CD4-positive, alpha-beta T cell (primary cell): ENCODE measurements around the gene FNBP1. TPM values are rescaled to one million over a fixed set of nuclear protein-coding genes. Genes with fewer than 3 reads are reported as not detected.

Experiments used
- ATAC-seq: fragments of 200-7000 bp; cut with Tn5 transposase; one replicate; pipeline ENCODE4 v1.10.0; 2022; ENCODE audit warnings: mild to moderate bottlenecking; ENCODE audit not compliant: poor library complexity
- CTCF ChIA-PET: fragments of 350-600 bp; sonication (Branson Sonifier 250); formaldehyde crosslinking; loops from one replicate; lab custom pipeline; 2021; ENCODE audit warnings: antibody characterized with exemption, inconsistent platforms; lab: Charles Lee
- POLR2A ChIA-PET: fragments of 350-600 bp; sonication (Branson Sonifier 250); formaldehyde crosslinking; loops from one replicate; lab custom pipeline; 2021; ENCODE audit warnings: antibody characterized with exemption, inconsistent platforms; lab: Charles Lee
- DNase-seq, 14 experiments: peaks; one replicate each; pipeline ENCODE4 v3.0.0-alpha.2; 2013 to 2020; ENCODE audit warnings: mixed read lengths in 2 of 14
- H3K27ac ChIP-seq, 2 donors: one replicate each; pipeline versions ENCODE4 v1.5.1 to v1.7.0; 2013; ENCODE audit warnings: low read length in 2 of 2, low read depth in 1 of 2, mild to moderate bottlenecking in 1 of 2
- H3K27me3 ChIP-seq, 2 experiments: 1 replicate in 1 of 2; 2 replicates in 1 of 2; pipeline versions ENCODE4 v1.6.1 to v1.7.0; 2013; ENCODE audit warnings: low read length in 2 of 2, control low read depth in 1 of 2, mild to moderate bottlenecking in 1 of 2, moderate library complexity in 1 of 2; ENCODE audit not compliant: insufficient read depth in 2 of 2, control insufficient read depth in 1 of 2
- H3K36me3 ChIP-seq: one replicate; pipeline ENCODE4 v1.6.1; 2013; ENCODE audit warnings: low read length, control low read depth; ENCODE audit not compliant: insufficient read depth
- H3K4me1 ChIP-seq: one replicate; pipeline ENCODE4 v1.6.1; 2013; ENCODE audit warnings: low read length, control low read depth; ENCODE audit not compliant: insufficient read depth
- H3K4me3 ChIP-seq: one replicate; pipeline ENCODE4 v1.5.1; 2013; ENCODE audit warnings: mild to moderate bottlenecking, low read length, moderate library complexity
- H3K9me3 ChIP-seq, 2 experiments: 1 replicate in 1 of 2; 2 replicates in 1 of 2; pipeline versions ENCODE4 v1.6.1 to v1.7.0; 2013; ENCODE audit warnings: low read length in 2 of 2, mild to moderate bottlenecking in 2 of 2, control low read depth in 1 of 2, moderate library complexity in 1 of 2; ENCODE audit not compliant: control insufficient read depth in 1 of 2, insufficient read depth in 1 of 2
- H3K27ac Mint-ChIP-seq: one replicate; pipeline ENCODE4 v1.8.0; 2020; ENCODE audit warnings: mixed read lengths
- H3K27me3 Mint-ChIP-seq: one replicate; pipeline ENCODE4 v1.8.0; 2021; ENCODE audit warnings: mixed read lengths
- H3K36me3 Mint-ChIP-seq: one replicate; pipeline ENCODE4 v1.8.0; 2021; ENCODE audit warnings: low read depth, mixed read lengths
- H3K4me1 Mint-ChIP-seq: one replicate; pipeline ENCODE4 v1.8.0; 2021; ENCODE audit warnings: low read depth, mixed read lengths
- H3K4me3 Mint-ChIP-seq: one replicate; pipeline ENCODE4 v1.8.0; 2020; ENCODE audit warnings: mild to moderate bottlenecking, mixed read lengths
- H3K9me3 Mint-ChIP-seq: one replicate; pipeline ENCODE4 v1.8.0; 2020; ENCODE audit warnings: mixed read lengths
- CTCF ChIP-seq: fragments of 200-600 bp; IDR thresholded peaks from one replicate; pipeline ENCODE4 v1.8.0; 2022; ENCODE audit warnings: antibody characterized with exemption, mild to moderate bottlenecking
- intact Hi-C, 2 experiments: fragments of 100-400 bp; cut with DNase I in 1 of 2; cut with micrococcal nuclease in 1 of 2; formaldehyde crosslinking; loops; one replicate each; pipeline versions ENCODE4 v1.15.1 to v1.9.0; 2023 to 2025; cut with DNase I, micrococcal nuclease
- total RNA-seq, 174 experiments: library from RNA in 2 of 174; stranded (reverse) in 2 of 174; gene quantifications; one replicate each; pipeline ENCODE4 v1.2.3 and lab custom pipeline; 2021 to 2026

The FNBP1 gene
- total RNA-seq, 2 experiments from 2014 or later, result 166 to 181 TPM

DNA sequence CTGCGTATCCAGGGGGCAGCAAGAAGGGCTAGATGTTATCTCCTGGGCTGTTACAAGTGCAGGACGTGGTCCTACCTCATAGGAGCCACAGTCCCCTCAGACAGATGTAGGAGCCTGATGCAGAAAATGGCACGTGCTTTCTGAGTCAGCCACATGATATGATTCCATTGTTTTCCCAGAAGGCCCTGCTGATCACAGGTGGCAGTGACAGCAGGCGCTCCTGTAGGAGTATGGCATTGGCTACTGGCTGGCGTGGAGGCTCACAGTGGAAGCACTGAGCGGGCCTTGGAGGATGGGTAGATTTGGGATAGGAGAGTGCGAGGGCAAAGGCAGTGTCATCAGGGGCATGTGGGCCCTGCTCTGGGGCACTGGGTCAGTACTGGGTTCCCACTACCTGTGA, 185.8 kb downstream of the FNBP1 start:
- ChIA-PET CTCF (no interaction called here), POLR2A (no interaction called here)
- Histone ChIP-seq H3K4me1 (peaks cover 80% of the 10 kb centered on the region), H3K27ac (no peak overlapping the region), H3K36me3 (peaks cover 93% of the 10 kb centered on the region), H3K9me3 (no peaks in the 10 kb centered on the region), H3K27me3 (no peaks in the 10 kb centered on the region), H3K4me3 (no peak overlapping the region)
- no peak for DNase-seq
- Mint-ChIP-seq H3K9me3 (no peaks in the 10 kb centered on the region), H3K36me3 (peaks cover 88% of the 10 kb centered on the region), H3K27me3 (no peaks in the 10 kb centered on the region), H3K4me1 (peaks cover 51% of the 10 kb centered on the region), H3K4me3 (no peak overlapping the region), H3K27ac (peak overlapping the region; percentile 69)
- no peak for ATAC-seq
- TF ChIP-seq CTCF, result no peak
- intact Hi-C loops, result no loop called here

- Histone ChIP-seq H3K4me1 (peaks cover 55% of the 10 kb centered on the region), H3K27me3 (no peaks in the 10 kb centered on the region), H3K4me3 (no peak overlapping the region), H3K9me3 (no peaks in the 10 kb centered on the region), H3K27ac (no peak overlapping the region), H3K36me3 (peaks cover 96% of the 10 kb centered on the region)
- H3K27me3 Mint-ChIP-seq, result no peaks in the 10 kb centered on the region
- TF ChIP-seq CTCF, result no peak
- ChIA-PET CTCF (no interaction called here), POLR2A (interaction anchor here (0.6 to 1.4 kb wide), 5 partner anchors 11 to 108 kb away, joined by 3 to 4 read pairs (median 3); no protein-coding TSS in a partner anchor)
- peaks cover 94% of the 10 kb centered on the region for H3K36me3 Mint-ChIP-seq
- peak in 5 of 14 experiments; percentile 33 to 56 (median 46) for DNase-seq
- ATAC-seq, result peak; percentile 75
- no peaks in the 10 kb centered on the region for H3K9me3 Mint-ChIP-seq
- peak overlapping the region; percentile 43 for H3K4me3 Mint-ChIP-seq
- peak overlapping the region; percentile 75 for H3K27ac Mint-ChIP-seq
- H3K4me1 Mint-ChIP-seq, result peaks cover 54% of the 10 kb centered on the region
- intact Hi-C loops, result no loop called here
These were observed 188.3 kb downstream of the FNBP1 start for GRCh38 chr9:129854588-129855110.

DNA sequence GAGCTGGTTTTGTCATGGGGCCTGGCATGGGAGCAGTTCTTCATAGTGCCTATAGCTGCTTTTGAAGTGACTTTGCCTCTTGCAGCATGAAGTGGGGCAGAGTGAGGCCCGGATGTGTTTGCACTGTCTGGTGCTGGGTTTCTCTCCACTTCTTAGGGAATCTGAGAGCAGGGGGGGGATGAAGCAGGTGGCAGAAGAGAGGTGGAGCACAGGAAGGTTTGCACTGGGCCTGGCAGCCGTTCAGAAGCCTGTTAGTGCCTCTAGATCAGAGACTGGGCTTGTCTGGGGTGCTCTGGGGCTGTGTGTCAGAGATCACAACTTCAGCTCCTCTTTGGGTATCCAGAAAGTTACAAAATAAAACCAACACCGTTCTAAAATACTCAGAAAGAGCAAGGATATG, 189.4 kb downstream of the FNBP1 start:
- peaks cover 96% of the 10 kb centered on the region for H3K36me3 Mint-ChIP-seq
- CTCF ChIA-PET, result no interaction called here

More for the DNA sequence above, 189.4 kb downstream of the FNBP1 start:
- no peak for TF ChIP-seq CTCF
- Histone ChIP-seq H3K9me3 (no peaks in the 10 kb centered on the region), H3K27me3 (no peaks in the 10 kb centered on the region), H3K4me3 (no peak overlapping the region), H3K4me1 (peaks cover 52% of the 10 kb centered on the region), H3K27ac (no peak overlapping the region), H3K36me3 (peaks cover 98% of the 10 kb centered on the region)
- Mint-ChIP-seq H3K4me3 (no peak overlapping the region), H3K9me3 (no peaks in the 10 kb centered on the region), H3K4me1 (peaks cover 53% of the 10 kb centered on the region), H3K27me3 (no peaks in the 10 kb centered on the region), H3K27ac (peak overlapping the region; percentile 75)
- POLR2A ChIA-PET, result interaction anchor here (1.0 to 1.4 kb wide), 2 partner anchors 15 to 109 kb away, joined by 3 read pairs; no protein-coding TSS in a partner anchor
- no peak for ATAC-seq
- intact Hi-C loops, result no loop called here
- DNase-seq, result no peak
